ENCODE data around the gene PCGF3. TPM values are rescaled to one million over a fixed set of nuclear protein-coding genes. Genes with fewer than 3 reads are reported as not detected.

Gene PCGF3
- total and polyA plus RNA-seq, 9 of the 15 experiments (the other 6 are each of a cell fraction or from before 2014, with no cell fraction given), result 2.6 to 46.1 (median 20.3) TPM

GRCh38 chr4:785332-786073, 79.9 kb downstream of the PCGF3 start:
- TF ChIP-seq CC2D1A (IDR thresholded peaks at IDR 0.05) (no peak), PHB (CRISPR knock-in tag; IDR thresholded peaks at IDR 0.05) (no peak), ZNF347 (CRISPR knock-in tag; IDR thresholded peaks at IDR 0.05; ENCODE audit: low read depth) (no peak), E2F3 (CRISPR knock-in tag; IDR thresholded peaks at IDR 0.05) (no peak), EHMT2 (IDR thresholded peaks at IDR 0.05) (no peak), ZNF143 (CRISPR knock-in tag; IDR thresholded peaks at IDR 0.05) (no peak), CHD4 (IDR thresholded peaks at IDR 0.05; ENCODE audit: insufficient read depth, insufficient replicate concordance, low read depth, low read length, poor library complexity, severe bottlenecking) (no peak), ZNF212 (CRISPR knock-in tag; IDR thresholded peaks at IDR 0.05) (no peak), MCM2 (IDR thresholded peaks at IDR 0.05; ENCODE audit: low read depth) (no peak), ARID2 (IDR thresholded peaks at IDR 0.05) (no peak), E2F4 (CRISPR knock-in tag; IDR thresholded peaks at IDR 0.05; ENCODE audit: low read depth) (no peak), KAT8 (IDR thresholded peaks at IDR 0.05; ENCODE audit: low read depth) (no peak), ETS1 (conservative IDR thresholded peaks at IDR 0.05; ENCODE audit: control insufficient read depth, low read depth, low read length) (no peak)
- TF ChIP-seq, protein P1, sequence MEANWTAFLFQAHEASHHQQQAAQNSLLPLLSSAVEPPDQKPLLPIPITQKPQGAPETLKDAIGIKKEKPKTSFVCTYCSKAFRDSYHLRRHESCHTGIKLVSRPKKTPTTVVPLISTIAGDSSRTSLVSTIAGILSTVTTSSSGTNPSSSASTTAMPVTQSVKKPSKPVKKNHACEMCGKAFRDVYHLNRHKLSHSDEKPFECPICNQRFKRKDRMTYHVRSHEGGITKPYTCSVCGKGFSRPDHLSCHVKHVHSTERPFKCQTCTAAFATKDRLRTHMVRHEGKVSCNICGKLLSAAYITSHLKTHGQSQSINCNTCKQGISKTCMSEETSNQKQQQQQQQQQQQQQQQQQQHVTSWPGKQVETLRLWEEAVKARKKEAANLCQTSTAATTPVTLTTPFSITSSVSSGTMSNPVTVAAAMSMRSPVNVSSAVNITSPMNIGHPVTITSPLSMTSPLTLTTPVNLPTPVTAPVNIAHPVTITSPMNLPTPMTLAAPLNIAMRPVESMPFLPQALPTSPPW (CRISPR knock-in tag; IDR thresholded peaks at IDR 0.05), result no peak
- TF ChIP-seq, protein P2, sequence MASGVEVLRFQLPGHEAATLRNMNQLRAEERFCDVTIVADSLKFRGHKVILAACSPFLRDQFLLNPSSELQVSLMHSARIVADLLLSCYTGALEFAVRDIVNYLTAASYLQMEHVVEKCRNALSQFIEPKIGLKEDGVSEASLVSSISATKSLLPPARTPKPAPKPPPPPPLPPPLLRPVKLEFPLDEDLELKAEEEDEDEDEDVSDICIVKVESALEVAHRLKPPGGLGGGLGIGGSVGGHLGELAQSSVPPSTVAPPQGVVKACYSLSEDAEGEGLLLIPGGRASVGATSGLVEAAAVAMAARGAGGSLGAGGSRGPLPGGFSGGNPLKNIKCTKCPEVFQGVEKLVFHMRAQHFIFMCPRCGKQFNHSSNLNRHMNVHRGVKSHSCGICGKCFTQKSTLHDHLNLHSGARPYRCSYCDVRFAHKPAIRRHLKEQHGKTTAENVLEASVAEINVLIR (CRISPR knock-in tag; IDR thresholded peaks at IDR 0.05), result no peak
- no peaks in the 10 kb centered on the region for H4K20me1 ChIP-seq (replicated peaks; ENCODE audit: control insufficient read depth, insufficient read depth, low read length)
- H3K9me3 ChIP-seq (replicated peaks; ENCODE audit: control insufficient read depth, insufficient read depth, low read depth, low read length), result no peaks in the 10 kb centered on the region
- peaks cover 9 to 81% of the 10 kb centered on the region in 2 experiments; a peak in 4 of 5 replicates for H3K4me1 ChIP-seq (replicated peaks in 1 of 2; ENCODE audit: control insufficient read depth in 2 of 2, insufficient read depth in 2 of 2, low read length in 2 of 2)
- in situ Hi-C loops (cut with MboI) (no loop called here), intact Hi-C loops (cut with micrococcal nuclease) (no loop called here)
- H3K4me2 ChIP-seq (ENCODE audit: insufficient read depth, low read length), result no peak overlapping the region
- peaks cover 12% of the 10 kb centered on the region for H3K79me2 ChIP-seq (ENCODE audit: control insufficient read depth, insufficient read depth, low read length)
- 0 out of 5 replicates have a peak, but pooled peaks cover 0 to 3% of the 10 kb centered on the region in 2 experiments for H3K27me3 ChIP-seq (ENCODE audit: control insufficient read depth in 2 of 2, insufficient read depth in 2 of 2, low read length in 2 of 2)
- H3K27ac ChIP-seq (ENCODE audit: extremely low read depth, low read depth, low read length), result no peak overlapping the region
- no peak for FAIRE-seq
- H3K9me1 ChIP-seq (ENCODE audit: control insufficient read depth, insufficient read depth, low read length), result no peaks in the 10 kb centered on the region
- no peak overlapping the region for H3K9ac ChIP-seq (ENCODE audit: insufficient read depth in 1 of 2, low read depth in 2 of 2, low read length in 2 of 2)
- DNase-seq (ENCODE audit: extremely low read depth in 1 of 4, low spot score in 3 of 4), result no peak
- 83% methylated on average over 26 of the region's 57 CpGs for WGBS (ENCODE audit: insufficient coverage, low coverage, missing lambda C conversion rate)
- CTCF ChIA-PET (ENCODE audit: low intra/inter-chr PET ratio), result no interaction called here
- no peak overlapping the region for H2AFZ ChIP-seq (ENCODE audit: low read depth, low read length)
- BruUV-seq (replicated peaks), result no TSS peak
- POLR2A ChIA-PET, result interaction anchor here (1.0 kb wide), 1 partner anchor 9 kb away, joined by 3 read pairs; no protein-coding TSS in a partner anchor
- peaks cover 7% of the 10 kb centered on the region; the same call in 2 of the 3 replicates for H3K36me3 ChIP-seq (ENCODE audit: control insufficient read depth, insufficient read depth, low read length)
- ATAC-seq, result no peak
- no peak overlapping the region for H3K4me3 ChIP-seq

Data from K562 (cell line).